ENCODE results near the gene BTC.

- TF ChIP-seq RAD21 (IDR thresholded peaks at IDR 0.05; ENCODE audit: low read depth) (no peak), EP300 (IDR thresholded peaks at IDR 0.05; ENCODE audit: borderline replicate concordance) (no peak), USF1 (IDR thresholded peaks at IDR 0.05) (no peak), YY1 (IDR thresholded peaks at IDR 0.05; ENCODE audit: low read depth) (no peak)
- TF ChIP-seq, protein P1, sequence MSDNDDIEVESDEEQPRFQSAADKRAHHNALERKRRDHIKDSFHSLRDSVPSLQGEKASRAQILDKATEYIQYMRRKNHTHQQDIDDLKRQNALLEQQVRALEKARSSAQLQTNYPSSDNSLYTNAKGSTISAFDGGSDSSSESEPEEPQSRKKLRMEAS (IDR thresholded peaks at IDR 0.05): no peak
Measured at GRCh38 chr4:74734995-74735394, 59.3 kb downstream of the BTC start.
